ENCODE data around the gene NEURL1B.

DNA sequence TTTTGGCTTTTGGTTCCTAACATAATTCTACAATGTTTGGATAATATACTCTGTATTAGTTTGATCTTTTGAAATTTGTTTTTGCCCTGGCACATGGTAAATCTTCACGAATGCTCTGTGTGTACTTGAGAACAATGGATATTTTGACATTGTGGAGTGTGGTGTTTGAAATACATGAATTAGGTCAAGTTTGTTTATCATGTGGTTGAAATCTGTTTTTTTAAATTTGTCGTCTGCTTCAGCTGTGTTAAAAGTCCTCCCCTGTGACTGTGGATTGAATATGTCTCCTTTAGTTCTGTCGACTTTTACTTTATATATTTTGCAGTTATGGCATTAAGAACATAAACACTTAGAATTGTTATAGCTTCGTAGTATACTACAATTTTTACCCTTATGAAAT, 69.6 kb downstream of the NEURL1B start:
- TF ChIP-seq, protein P1, sequence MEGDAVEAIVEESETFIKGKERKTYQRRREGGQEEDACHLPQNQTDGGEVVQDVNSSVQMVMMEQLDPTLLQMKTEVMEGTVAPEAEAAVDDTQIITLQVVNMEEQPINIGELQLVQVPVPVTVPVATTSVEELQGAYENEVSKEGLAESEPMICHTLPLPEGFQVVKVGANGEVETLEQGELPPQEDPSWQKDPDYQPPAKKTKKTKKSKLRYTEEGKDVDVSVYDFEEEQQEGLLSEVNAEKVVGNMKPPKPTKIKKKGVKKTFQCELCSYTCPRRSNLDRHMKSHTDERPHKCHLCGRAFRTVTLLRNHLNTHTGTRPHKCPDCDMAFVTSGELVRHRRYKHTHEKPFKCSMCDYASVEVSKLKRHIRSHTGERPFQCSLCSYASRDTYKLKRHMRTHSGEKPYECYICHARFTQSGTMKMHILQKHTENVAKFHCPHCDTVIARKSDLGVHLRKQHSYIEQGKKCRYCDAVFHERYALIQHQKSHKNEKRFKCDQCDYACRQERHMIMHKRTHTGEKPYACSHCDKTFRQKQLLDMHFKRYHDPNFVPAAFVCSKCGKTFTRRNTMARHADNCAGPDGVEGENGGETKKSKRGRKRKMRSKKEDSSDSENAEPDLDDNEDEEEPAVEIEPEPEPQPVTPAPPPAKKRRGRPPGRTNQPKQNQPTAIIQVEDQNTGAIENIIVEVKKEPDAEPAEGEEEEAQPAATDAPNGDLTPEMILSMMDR (IDR thresholded peaks at IDR 0.05): no peak
- TF ChIP-seq POLR2A (IDR thresholded peaks at IDR 0.05): no peak
